GM19372 (cell line): ENCODE measurements around the gene SCGB2A2.

Source experiments
- ATAC-seq: cut with Tn5 transposase; IDR thresholded peaks from one replicate; pipeline ENCODE4 v1.9.1; 2021; ENCODE audit warnings: mild to moderate bottlenecking, low read depth, moderate library complexity; ENCODE audit not compliant: unreplicated experiment

The SCGB2A2 gene

GRCh38 chr11:62269654-62270278 is at the start of gene SCGB2A2:
TSS of gene SCGB2A2 (plus strand) at chr11:62270158. CDS start at chr11:62270217, 59 bp downstream.
- ATAC-seq: no peak

- no peak for ATAC-seq
Measured at GRCh38 chr11:62221498-62221897, 48.5 kb upstream of the SCGB2A2 start.

- no peak for ATAC-seq
Measured at GRCh38 chr11:62223095-62223494, 46.9 kb upstream of the SCGB2A2 start.

GRCh38 chr11:62233730-62234129 is 36.2 kb upstream of the SCGB2A2 start:
- ATAC-seq: no peak

- ATAC-seq: no peak
Measured at GRCh38 chr11:62236187-62236586, 33.8 kb upstream of the SCGB2A2 start.

GRCh38 chr11:62237499-62237898 is 32.5 kb upstream of the SCGB2A2 start:
- no peak for ATAC-seq

- ATAC-seq: no peak
Measured at GRCh38 chr11:62238151-62238550, 31.8 kb upstream of the SCGB2A2 start.

GRCh38 chr11:62241095-62241494 is 28.9 kb upstream of the SCGB2A2 start:
- ATAC-seq: no peak

GRCh38 chr11:62242021-62242420 is 27.9 kb upstream of the SCGB2A2 start, which contains the start of gene SCGB1D2:
TSS of gene SCGB1D2 (plus strand) at chr11:62242239. CDS start at chr11:62242308, 69 bp downstream.
- no peak for ATAC-seq

GRCh38 chr11:62245271-62245753 is 24.6 kb upstream of the SCGB2A2 start:
- ATAC-seq: no peak

- ATAC-seq: no peak
Measured at GRCh38 chr11:62251698-62252097, 18.3 kb upstream of the SCGB2A2 start.

- ATAC-seq: no peak
Measured at GRCh38 chr11:62253999-62254542, 15.9 kb upstream of the SCGB2A2 start.

- no peak for ATAC-seq
Measured at GRCh38 chr11:62256281-62256680, 13.7 kb upstream of the SCGB2A2 start.

- no peak for ATAC-seq
Measured at GRCh38 chr11:62260261-62260953, 9.6 kb upstream of the SCGB2A2 start.

GRCh38 chr11:62264004-62264403 is 6.0 kb upstream of the SCGB2A2 start:
- no peak for ATAC-seq

- no peak for ATAC-seq
Measured at GRCh38 chr11:62266558-62266957, 3.4 kb upstream of the SCGB2A2 start.

- no peak for ATAC-seq
Measured at GRCh38 chr11:62267050-62267449, 2.9 kb upstream of the SCGB2A2 start.

- no peak for ATAC-seq
Measured at GRCh38 chr11:62267576-62267975, 2.4 kb upstream of the SCGB2A2 start.

- no peak for ATAC-seq
Measured at GRCh38 chr11:62273284-62273683, 3.3 kb downstream of the SCGB2A2 start.

- ATAC-seq: no peak
Measured at GRCh38 chr11:62273789-62274275, 3.9 kb downstream of the SCGB2A2 start.

GRCh38 chr11:62280452-62280851 is 10.5 kb downstream of the SCGB2A2 start:
- ATAC-seq: no peak
